Ovary (tissue), 3 donors: ENCODE results near the gene TBX4.

Source experiments
- POLR2A ChIP-seq: fragments of 450-650 bp; IDR thresholded peaks from one replicate; pipeline ENCODE4 v1.6.1; 2017; ENCODE audit warnings: antibody characterized with exemption, mild to moderate bottlenecking, moderate library complexity
- TF ChIP-seq, protein P1 (sequence below), 3 donors: fragments of 450-650 bp in 2 of 3; fragments of 200-600 bp in 1 of 3; IDR thresholded peaks; one replicate each; pipeline versions ENCODE4 v1.5.1 to v1.8.0; 2016 to 2022; ENCODE audit warnings: antibody characterized with exemption in 3 of 3, mild to moderate bottlenecking in 1 of 3
- donor health status: DM: no; HTN: no; CAD: no.

DNA sequence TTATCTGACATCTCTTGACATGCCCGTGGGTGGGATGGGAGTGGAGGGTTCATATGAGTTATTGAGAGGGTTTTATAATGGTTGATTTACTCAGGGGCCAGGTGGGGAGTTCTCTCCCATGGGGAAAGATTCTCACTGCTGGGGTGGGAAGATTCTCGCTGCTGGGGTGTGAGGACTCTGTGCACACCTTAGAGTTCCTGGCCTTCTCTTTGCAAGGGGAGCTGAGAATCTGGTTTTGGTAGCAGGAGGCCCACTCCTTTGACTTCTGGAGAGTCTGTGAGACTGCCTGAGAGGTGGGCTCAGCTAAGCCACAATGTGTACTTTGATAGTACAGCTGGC is 31.5 kb downstream of the TBX4 start:
- TF ChIP-seq, protein P1, sequence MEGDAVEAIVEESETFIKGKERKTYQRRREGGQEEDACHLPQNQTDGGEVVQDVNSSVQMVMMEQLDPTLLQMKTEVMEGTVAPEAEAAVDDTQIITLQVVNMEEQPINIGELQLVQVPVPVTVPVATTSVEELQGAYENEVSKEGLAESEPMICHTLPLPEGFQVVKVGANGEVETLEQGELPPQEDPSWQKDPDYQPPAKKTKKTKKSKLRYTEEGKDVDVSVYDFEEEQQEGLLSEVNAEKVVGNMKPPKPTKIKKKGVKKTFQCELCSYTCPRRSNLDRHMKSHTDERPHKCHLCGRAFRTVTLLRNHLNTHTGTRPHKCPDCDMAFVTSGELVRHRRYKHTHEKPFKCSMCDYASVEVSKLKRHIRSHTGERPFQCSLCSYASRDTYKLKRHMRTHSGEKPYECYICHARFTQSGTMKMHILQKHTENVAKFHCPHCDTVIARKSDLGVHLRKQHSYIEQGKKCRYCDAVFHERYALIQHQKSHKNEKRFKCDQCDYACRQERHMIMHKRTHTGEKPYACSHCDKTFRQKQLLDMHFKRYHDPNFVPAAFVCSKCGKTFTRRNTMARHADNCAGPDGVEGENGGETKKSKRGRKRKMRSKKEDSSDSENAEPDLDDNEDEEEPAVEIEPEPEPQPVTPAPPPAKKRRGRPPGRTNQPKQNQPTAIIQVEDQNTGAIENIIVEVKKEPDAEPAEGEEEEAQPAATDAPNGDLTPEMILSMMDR (IDR thresholded peaks at IDR 0.05) = no peak
- TF ChIP-seq POLR2A = no peak
